Brain microvascular endothelial cell (primary cell): Measurements from ENCODE around the gene ADK.

Experiments used
- DNase-seq: peaks from one replicate; pipeline ENCODE4 v3.0.0-alpha.2; 2020
- H3K27ac ChIP-seq: fragments of 250-450 bp; sonication (Bioruptor Pico); 2 replicates; pipeline ENCODE4 v1.5.1; 2020; ENCODE audit warnings: mild to moderate bottlenecking, moderate library complexity
- H3K27me3 ChIP-seq: fragments of 250-450 bp; sonication (Bioruptor Pico); replicated peaks from 2 replicates; pipeline ENCODE4 v1.5.1; 2020; ENCODE audit warnings: mild to moderate bottlenecking
- H3K36me3 ChIP-seq: fragments of 250-450 bp; sonication (Bioruptor Pico); replicated peaks from 2 replicates; pipeline ENCODE4 v1.5.1; 2020; ENCODE audit warnings: mild to moderate bottlenecking
- H3K4me3 ChIP-seq: 2 replicates; pipeline ENCODE4 v1.5.1; 2011; ENCODE audit warnings: low read depth, mild to moderate bottlenecking, control low read depth, low read length, moderate library complexity
- in situ Hi-C: cut with HindIII; loops from 2 replicates; pipeline ENCODE4 v1.10.0; 2017; ENCODE audit warnings: low sequenced_read_pairs, low pct_ligation_motif_present
- TF ChIP-seq, protein P1 (sequence below): IDR thresholded peaks from 2 replicates; pipeline ENCODE4 v1.5.1; 2011; ENCODE audit warnings: low read depth, mild to moderate bottlenecking, moderate library complexity, low read length, control low read depth, inconsistent platforms; ENCODE audit errors: missing control alignments

ADK gene

DNA sequence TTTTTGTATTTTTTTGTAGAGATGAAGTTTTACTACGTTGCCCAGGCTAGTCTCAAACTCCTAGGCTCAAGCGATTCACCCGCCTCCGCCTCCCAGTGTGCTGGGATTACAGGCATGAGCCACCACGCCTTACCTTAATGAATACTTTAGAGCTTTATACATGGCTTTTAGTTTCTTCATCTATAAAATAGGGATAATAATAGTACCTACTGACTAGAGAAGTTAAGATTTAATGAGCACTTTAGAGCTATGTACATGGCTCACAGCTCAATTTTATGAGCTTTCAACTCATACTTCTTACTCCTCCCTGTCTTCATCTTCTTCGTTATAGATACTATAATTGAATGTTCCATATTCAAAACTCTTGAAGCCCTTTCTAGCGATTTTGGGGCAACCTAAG lies 445.7 kb downstream of the ADK start:
- H3K27ac ChIP-seq = no peak overlapping the region
- in situ Hi-C loops = no loop called here
- no peak overlapping the region for H3K4me3 ChIP-seq
- no peaks in the 10 kb centered on the region for H3K27me3 ChIP-seq
- DNase-seq = no peak
- TF ChIP-seq, protein P1, sequence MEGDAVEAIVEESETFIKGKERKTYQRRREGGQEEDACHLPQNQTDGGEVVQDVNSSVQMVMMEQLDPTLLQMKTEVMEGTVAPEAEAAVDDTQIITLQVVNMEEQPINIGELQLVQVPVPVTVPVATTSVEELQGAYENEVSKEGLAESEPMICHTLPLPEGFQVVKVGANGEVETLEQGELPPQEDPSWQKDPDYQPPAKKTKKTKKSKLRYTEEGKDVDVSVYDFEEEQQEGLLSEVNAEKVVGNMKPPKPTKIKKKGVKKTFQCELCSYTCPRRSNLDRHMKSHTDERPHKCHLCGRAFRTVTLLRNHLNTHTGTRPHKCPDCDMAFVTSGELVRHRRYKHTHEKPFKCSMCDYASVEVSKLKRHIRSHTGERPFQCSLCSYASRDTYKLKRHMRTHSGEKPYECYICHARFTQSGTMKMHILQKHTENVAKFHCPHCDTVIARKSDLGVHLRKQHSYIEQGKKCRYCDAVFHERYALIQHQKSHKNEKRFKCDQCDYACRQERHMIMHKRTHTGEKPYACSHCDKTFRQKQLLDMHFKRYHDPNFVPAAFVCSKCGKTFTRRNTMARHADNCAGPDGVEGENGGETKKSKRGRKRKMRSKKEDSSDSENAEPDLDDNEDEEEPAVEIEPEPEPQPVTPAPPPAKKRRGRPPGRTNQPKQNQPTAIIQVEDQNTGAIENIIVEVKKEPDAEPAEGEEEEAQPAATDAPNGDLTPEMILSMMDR = no peak
- no peaks in the 10 kb centered on the region for H3K36me3 ChIP-seq

DNA sequence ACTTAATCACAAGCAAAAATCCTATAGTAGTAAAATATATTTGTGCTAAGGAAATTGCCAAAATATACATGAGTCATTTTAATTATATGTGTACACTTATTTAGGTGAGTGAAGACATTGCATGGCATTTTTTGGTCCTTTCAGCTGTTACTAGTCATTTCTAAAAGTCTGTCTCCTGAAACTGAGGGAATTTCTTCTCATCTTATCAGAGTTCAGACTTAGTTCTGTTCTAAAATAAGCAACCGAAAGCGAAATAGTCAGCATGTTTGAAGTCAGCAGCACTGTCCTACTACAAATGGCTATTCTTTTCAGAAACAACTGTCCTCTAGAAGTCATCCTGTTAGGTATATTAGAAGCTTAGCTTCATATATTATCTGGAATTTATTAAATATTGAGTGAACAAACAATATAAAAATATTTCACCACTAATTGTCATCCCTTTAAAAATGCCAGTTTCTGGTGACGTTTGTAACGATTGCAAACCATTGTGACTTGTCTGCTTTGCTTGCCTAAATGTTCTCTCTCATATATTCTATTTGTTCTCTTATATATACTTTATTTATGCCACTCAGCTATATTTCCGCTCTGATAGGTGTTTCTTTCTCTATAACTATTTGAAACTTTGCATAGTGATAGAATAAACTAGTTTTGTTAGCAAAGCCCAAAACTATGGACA lies 448.0 kb downstream of the ADK start:
- in situ Hi-C loops = no loop called here
- Histone ChIP-seq H3K27ac (no peak overlapping the region), H3K36me3 (no peaks in the 10 kb centered on the region), H3K27me3 (no peaks in the 10 kb centered on the region), H3K4me3 (no peak overlapping the region)
- DNase-seq = no peak
- TF ChIP-seq, protein P1 = no peak

- in situ Hi-C loops = no loop called here
- H3K27ac ChIP-seq = no peak overlapping the region
Measured at GRCh38 chr10:74599672-74600071, 448.7 kb downstream of the ADK start.

GRCh38 chr10:74600170-74600569 lies 449.1 kb downstream of the ADK start:
- no peaks in the 10 kb centered on the region for H3K27me3 ChIP-seq
- H3K27ac ChIP-seq = no peak overlapping the region
- TF ChIP-seq, protein P1 = no peak
- no peak overlapping the region for H3K4me3 ChIP-seq
- no peak for DNase-seq
- H3K36me3 ChIP-seq = no peaks in the 10 kb centered on the region
- in situ Hi-C loops = no loop called here

More at GRCh38 chr10:74599672-74600071, 448.7 kb downstream of the ADK start:
- no peaks in the 10 kb centered on the region for H3K27me3 ChIP-seq
- TF ChIP-seq, protein P1 = no peak
- no peak overlapping the region for H3K4me3 ChIP-seq
- H3K36me3 ChIP-seq = no peaks in the 10 kb centered on the region
- DNase-seq = no peak

DNA sequence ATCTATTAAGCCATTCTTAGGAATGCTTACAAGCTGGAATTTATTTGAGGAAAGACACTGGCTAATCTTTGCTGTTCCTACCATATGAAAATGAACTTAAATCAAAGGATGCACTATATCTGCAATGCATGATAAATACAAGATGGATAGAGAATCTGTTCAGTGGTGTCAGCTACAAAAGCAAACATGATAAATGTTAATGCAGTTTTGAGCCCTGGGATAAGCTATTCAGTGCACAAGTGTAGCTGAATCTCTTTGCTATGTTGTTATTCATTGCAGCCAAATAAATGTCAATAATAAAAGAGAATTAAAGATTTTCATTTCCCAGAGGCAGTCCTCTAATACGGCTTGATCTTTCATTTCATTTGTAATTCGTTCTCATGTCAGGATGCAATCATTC lies 451.6 kb downstream of the ADK start:
- TF ChIP-seq, protein P1 = no peak
- Histone ChIP-seq H3K27me3 (no peaks in the 10 kb centered on the region), H3K27ac (no peak overlapping the region), H3K36me3 (no peaks in the 10 kb centered on the region), H3K4me3 (no peak overlapping the region)
- in situ Hi-C loops = no loop called here
- no peak for DNase-seq

DNA sequence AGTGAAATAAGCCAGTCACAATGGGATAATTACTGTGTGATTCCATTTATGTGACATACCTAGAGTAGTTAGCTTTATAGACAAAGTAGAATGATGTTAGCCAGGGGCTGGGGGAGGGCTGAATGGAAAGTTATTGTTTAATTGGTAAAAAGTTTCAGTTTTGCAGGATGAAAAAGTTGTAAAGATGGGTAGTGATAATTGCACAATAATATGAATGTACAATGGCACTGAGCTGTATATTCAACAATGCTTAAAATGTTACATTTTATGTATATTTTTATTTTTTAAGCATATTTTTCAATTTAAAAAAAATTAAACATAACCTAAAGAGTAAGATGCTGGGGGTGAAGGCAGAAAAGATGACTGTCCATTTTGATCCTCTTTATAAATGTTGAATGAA lies 459.3 kb downstream of the ADK start:
- Histone ChIP-seq H3K36me3 (no peaks in the 10 kb centered on the region), H3K4me3 (no peak overlapping the region), H3K27ac (no peak overlapping the region), H3K27me3 (no peaks in the 10 kb centered on the region)
- DNase-seq = no peak
- TF ChIP-seq, protein P1 = no peak
- in situ Hi-C loops = no loop called here
